GM23338 (cell line): Measurements from ENCODE around the gene ZNF415. TPM values are rescaled to one million over a fixed set of nuclear protein-coding genes. Genes with fewer than 3 reads are reported as not detected.

Experiments used
- ATAC-seq: fragments of 200-7000 bp; cut with Tn5 transposase; 3 replicates; pipeline ENCODE4 v1.9.1; 2020
- DNase-seq: peaks from one replicate; pipeline ENCODE4 v3.0.0-alpha.2; 2015; ENCODE audit warnings: low spot score
- H2AFZ ChIP-seq: fragments of 200-600 bp; sonication (generic); 2 replicates; pipeline ENCODE4 v1.8.0; 2016; ENCODE audit warnings: antibody characterized with exemption, mild to moderate bottlenecking, moderate library complexity
- H3F3A ChIP-seq: fragments of 200-600 bp; sonication (generic); replicated peaks from 2 replicates; pipeline ENCODE4 v1.8.0; 2017; ENCODE audit warnings: antibody characterized with exemption, mixed run types, low read depth
- H3K27ac ChIP-seq: fragments of 200-600 bp; sonication (generic); 2 replicates; pipeline ENCODE4 v1.6.1; 2016; ENCODE audit warnings: low read depth
- H3K27me3 ChIP-seq: fragments of 200-600 bp; sonication (generic); 2 replicates; pipeline ENCODE4 v1.8.0; 2016; ENCODE audit warnings: mild to moderate bottlenecking, mixed run types, moderate library complexity; ENCODE audit not compliant: insufficient read depth
- H3K36me3 ChIP-seq: fragments of 200-600 bp; sonication (generic); 2 replicates; pipeline ENCODE4 v1.8.0; 2016; ENCODE audit warnings: mild to moderate bottlenecking; ENCODE audit not compliant: insufficient read depth
- H3K4me1 ChIP-seq: fragments of 200-600 bp; sonication (generic); 2 replicates; pipeline ENCODE4 v1.8.0; 2016; ENCODE audit warnings: mild to moderate bottlenecking, moderate library complexity; ENCODE audit not compliant: insufficient read depth
- H3K4me2 ChIP-seq: fragments of 200-600 bp; sonication (generic); 2 replicates; pipeline ENCODE4 v1.7.1; 2017; ENCODE audit warnings: mixed run types
- H3K4me3 ChIP-seq: fragments of 200-600 bp; sonication (generic); 2 replicates; pipeline ENCODE4 v1.6.1; 2016; ENCODE audit warnings: mixed run types
- H3K79me2 ChIP-seq: fragments of 200-600 bp; sonication (generic); replicated peaks from 2 replicates; pipeline ENCODE4 v1.8.0; 2017; ENCODE audit warnings: mild to moderate bottlenecking; ENCODE audit not compliant: insufficient read depth
- H3K9me2 ChIP-seq: fragments of 200-600 bp; sonication (generic); 2 replicates; pipeline ENCODE4 v1.8.0; 2017; ENCODE audit not compliant: insufficient read depth
- H4K20me1 ChIP-seq: fragments of 200-600 bp; sonication (generic); replicated peaks from 2 replicates; pipeline ENCODE4 v1.8.0; 2017; ENCODE audit warnings: mild to moderate bottlenecking; ENCODE audit not compliant: insufficient read depth
- H3K27ac Mint-ChIP-seq: 2 replicates; pipeline ENCODE4 v1.8.0; 2020; ENCODE audit warnings: inconsistent platforms, mild to moderate bottlenecking, moderate library complexity, mixed read lengths
- H3K27me3 Mint-ChIP-seq: 3 replicates; pipeline ENCODE4 v1.8.0; 2022; ENCODE audit warnings: low read depth, mild to moderate bottlenecking, moderate library complexity, mixed read lengths, inconsistent platforms; ENCODE audit not compliant: insufficient read depth, poor library complexity
- H3K36me3 Mint-ChIP-seq: 3 replicates; pipeline ENCODE4 v1.8.0; 2021; ENCODE audit warnings: low read depth, mild to moderate bottlenecking, inconsistent platforms, moderate library complexity, mixed read lengths
- H3K4me1 Mint-ChIP-seq: 3 replicates; pipeline ENCODE4 v1.8.0; 2020; ENCODE audit warnings: mild to moderate bottlenecking, inconsistent platforms, mixed read lengths
- H3K4me3 Mint-ChIP-seq: 3 replicates; pipeline ENCODE4 v1.8.0; 2021; ENCODE audit warnings: moderate library complexity, mild to moderate bottlenecking, inconsistent platforms, mixed read lengths
- H3K9me3 Mint-ChIP-seq: 3 replicates; pipeline ENCODE4 v1.8.0; 2020; ENCODE audit warnings: moderate library complexity, mild to moderate bottlenecking, inconsistent platforms, mixed read lengths
- CTCF ChIP-seq, 2 experiments: fragments of 200-600 bp in 1 of 2; sonication (generic) in 1 of 2; conservative IDR thresholded peaks; 2 replicates each; pipeline versions ENCODE4 v1.5.1 to v1.6.1; 2016 to 2017; ENCODE audit warnings: antibody characterized with exemption in 2 of 2, low read depth in 2 of 2, mild to moderate bottlenecking in 2 of 2, moderate library complexity in 1 of 2
- ETS1 ChIP-seq: IDR thresholded peaks from 2 replicates; pipeline ENCODE4 v1.6.1; 2016; ENCODE audit warnings: antibody characterized with exemption
- EZH2 ChIP-seq: fragments of 200-600 bp; sonication (generic); IDR thresholded peaks from one replicate; pipeline ENCODE4 v1.8.0; 2017; ENCODE audit warnings: antibody characterized with exemption, mild to moderate bottlenecking, low read depth; ENCODE audit not compliant: unreplicated experiment
- EZH2phosphoT487 ChIP-seq: fragments of 200-600 bp; sonication (generic); IDR thresholded peaks from one replicate; pipeline ENCODE4 v1.8.1; 2018; ENCODE audit warnings: antibody characterized with exemption; ENCODE audit not compliant: unreplicated experiment
- JUNB ChIP-seq: IDR thresholded peaks from one replicate; pipeline ENCODE4 v1.6.1; 2016; ENCODE audit warnings: antibody characterized with exemption; ENCODE audit not compliant: unreplicated experiment
- NANOG ChIP-seq: IDR thresholded peaks from 2 replicates; pipeline ENCODE4 v1.6.1; 2016; ENCODE audit warnings: antibody characterized with exemption, borderline replicate concordance
- POLR2AphosphoS5 ChIP-seq: IDR thresholded peaks from 2 replicates; pipeline ENCODE4 v1.6.1; 2016; ENCODE audit warnings: antibody characterized with exemption, low read depth
- REST ChIP-seq: IDR thresholded peaks from one replicate; pipeline ENCODE4 v1.6.1; 2018; ENCODE audit warnings: antibody characterized with exemption; ENCODE audit not compliant: unreplicated experiment
- STAT1 ChIP-seq: IDR thresholded peaks from one replicate; pipeline ENCODE4 v1.6.1; 2016; ENCODE audit warnings: antibody characterized with exemption; ENCODE audit not compliant: unreplicated experiment
- ZNF114 ChIP-seq: fragments of 250-450 bp; sonication (Bioruptor Pico); IDR thresholded peaks from 2 replicates; pipeline ENCODE4 v1.5.0; 2020; ENCODE audit warnings: mild to moderate bottlenecking, moderate library complexity
- ZNF331 ChIP-seq: fragments of 250-450 bp; sonication (Bioruptor Pico); IDR thresholded peaks from 2 replicates; pipeline ENCODE4 v1.5.0; 2020; ENCODE audit warnings: low read depth, mild to moderate bottlenecking, moderate library complexity
- ZNF462 ChIP-seq: fragments of 250-450 bp; sonication (Bioruptor Pico); IDR thresholded peaks from 2 replicates; pipeline ENCODE4 v1.5.0; 2020; ENCODE audit warnings: mild to moderate bottlenecking, moderate library complexity
- polyA plus RNA-seq: library from polyadenylated mRNA; unstranded; fragments of >200 nt; fragmentation: Nextera tagmentation; extraction: Ambion mirVana; gene quantifications from 2 replicates; pipeline ENCODE4 v1.2.1, GENCODE V29; 2016
- total RNA-seq: library from RNA; depleted of rRNA; stranded (reverse); fragments of >200 nt; shearing (Covaris generic); gene quantifications from 2 replicates; pipeline ENCODE4 v1.2.3, GENCODE V29; 2014

ZNF415 gene
- total and polyA plus RNA-seq, 2 experiments from 2014 or later = 9.2 to 9.3 TPM

- Mint-ChIP-seq H3K27me3 (no peaks in the 10 kb centered on the region), H3K4me1 (no peaks in the 10 kb centered on the region), H3K36me3 (peaks cover 30% of the 10 kb centered on the region), H3K9me3 (no peaks in the 10 kb centered on the region), H3K4me3 (no peak overlapping the region), H3K27ac (no peak overlapping the region)
- Histone ChIP-seq H3K4me1 (no peaks in the 10 kb centered on the region), H3K27ac (no peak overlapping the region), H3K4me3 (no peak overlapping the region), H3K27me3 (no peaks in the 10 kb centered on the region), H2AFZ (no peak overlapping the region), H3K79me2 (no peaks in the 10 kb centered on the region), H3K4me2 (no peak overlapping the region), H3K36me3 (no peaks in the 10 kb centered on the region; the same call in 1 of the 2 replicates), H3K9me2 (no peaks in the 10 kb centered on the region), H3F3A (no peaks in the 10 kb centered on the region), H4K20me1 (no peaks in the 10 kb centered on the region; the same call in none of the 2 replicates)
- DNase-seq (no peak), ATAC-seq (no peak)
- TF ChIP-seq ZNF462 (no peak), JUNB (no peak), EZH2 (no peak), ZNF331 (CRISPR knock-in tag) (no peak), STAT1 (no peak), ETS1 (no peak), NANOG (no peak), POLR2AphosphoS5 (no peak), REST (no peak), ZNF114 (no peak), CTCF (conservative IDR thresholded peaks at IDR 0.05; ENCODE audit: low read depth in 2 of 2) (no peak), EZH2phosphoT487 (no peak)
These were observed 23.2 kb downstream of the ZNF415 start for GRCh38 chr19:53109527-53109926.
